Measurements from ENCODE around the gene KHK. TPM values are rescaled to one million over a fixed set of nuclear protein-coding genes. Genes with fewer than 3 reads are reported as not detected.

Gene KHK
- total and polyA plus RNA-seq, 9 donors, result 1.3 to 10.7 (median 5.2) TPM

GRCh38 chr2:27123302-27124150 is 37.0 kb downstream of the KHK start, which contains the start of gene ABHD1:
Gene ABHD1, plus strand, starts transcription at chr2:27123815. Its CDS starts 134 bp downstream, at chr2:27123949.
- TF ChIP-seq EP300 (IDR thresholded peaks at IDR 0.05) (no peak), CTCF (IDR thresholded peaks at IDR 0.05) (no peak), POLR2A (IDR thresholded peaks at IDR 0.05) (no peak)
- H3K36me3 ChIP-seq, result no peaks in the 10 kb centered on the region
- peak within 1 kb of the TSS in 1 of 2 donors; percentile 5 for H3K27ac ChIP-seq
- 7 to 15% (median 9%) methylated on average over 24 to 47 of the region's 47 CpGs for WGBS, 3 donors
- intact Hi-C loops (cut with DNase I), result no loop called here
- H3K4me1 ChIP-seq (ENCODE audit: insufficient read depth), result peaks cover 2% of the 10 kb centered on the region
- H3K4me3 ChIP-seq, result peak within 1 kb of the TSS; percentile 54
- no peaks in the 10 kb centered on the region for H3K27me3 ChIP-seq
- no peaks in the 10 kb centered on the region for H3K9me3 ChIP-seq
- peak; percentile 58 to 72 (median 68) for DNase-seq

- TF ChIP-seq POLR2A (IDR thresholded peaks at IDR 0.05) (no peak), CTCF (IDR thresholded peaks at IDR 0.05) (no peak), EP300 (IDR thresholded peaks at IDR 0.05) (no peak)
- no peak overlapping the region for H3K27ac ChIP-seq
- no peaks in the 10 kb centered on the region for H3K4me1 ChIP-seq (ENCODE audit: insufficient read depth)
- H3K36me3 ChIP-seq, result no peaks in the 10 kb centered on the region
- intact Hi-C loops (cut with DNase I), result no loop called here
- H3K27me3 ChIP-seq, result no peaks in the 10 kb centered on the region
- no peaks in the 10 kb centered on the region for H3K9me3 ChIP-seq
- DNase-seq, result no peak
- WGBS, 3 donors, result 84 to 87% (median 87%) methylated on average over 3 of the region's 3 CpGs
- H3K4me3 ChIP-seq, result no peak overlapping the region
Measured at GRCh38 chr2:27125104-27125503, 38.5 kb downstream of the KHK start.

GRCh38 chr2:27126252-27126710 is 39.7 kb downstream of the KHK start:
- TF ChIP-seq EP300 (IDR thresholded peaks at IDR 0.05) (no peak), CTCF (IDR thresholded peaks at IDR 0.05) (no peak), POLR2A (IDR thresholded peaks at IDR 0.05) (no peak)
- intact Hi-C loops (cut with DNase I), result no loop called here
- 55 to 61% (median 56%) methylated on average over 5 of the region's 5 CpGs for WGBS, 3 donors
- DNase-seq, result no peak
- Histone ChIP-seq H3K27me3 (no peaks in the 10 kb centered on the region), H3K9me3 (no peaks in the 10 kb centered on the region), H3K27ac (no peak overlapping the region), H3K4me1 (ENCODE audit: insufficient read depth) (no peaks in the 10 kb centered on the region), H3K4me3 (no peak overlapping the region), H3K36me3 (no peaks in the 10 kb centered on the region)

- intact Hi-C loops (cut with DNase I), result no loop called here
- no peak for TF ChIP-seq CTCF (IDR thresholded peaks at IDR 0.05)
- no peak for TF ChIP-seq POLR2A (IDR thresholded peaks at IDR 0.05)
- TF ChIP-seq EP300 (IDR thresholded peaks at IDR 0.05), result no peak
- Histone ChIP-seq H3K4me3 (no peak overlapping the region), H3K36me3 (no peaks in the 10 kb centered on the region), H3K27me3 (no peaks in the 10 kb centered on the region), H3K4me1 (ENCODE audit: insufficient read depth) (peaks cover 3% of the 10 kb centered on the region), H3K27ac (no peak overlapping the region), H3K9me3 (no peaks in the 10 kb centered on the region)
- 69 to 81% (median 70%) methylated on average over 9 of the region's 9 CpGs for WGBS, 3 donors
- DNase-seq, result no peak
Measured at GRCh38 chr2:27127883-27128667, 41.5 kb downstream of the KHK start.
